T47D (cell line): ENCODE measurements around the gene ICAM5.
"Not testable (repeated sequence)": the region's sequence is repeated elsewhere in the genome, so short reads cannot be mapped to it uniquely, and the experiment has no call there.

ENCODE experiments used
- DNase-seq, 2 experiments: peaks; one replicate each; pipeline versions ENCODE4 v3.0.0 to v3.0.0-alpha.2; 2011 to 2012; ENCODE audit warnings: low read depth in 1 of 2, low spot score in 1 of 2
- JUND ChIP-seq: IDR thresholded peaks from 2 replicates; pipeline ENCODE4 v1.6.1; 2012; ENCODE audit warnings: low read depth
- in situ Hi-C: cut with HindIII; loops from 2 replicates; pipeline ENCODE4 v1.10.0; 2016; ENCODE audit warnings: low sequenced_read_pairs, low pct_unique_long_range_greater_than_20kb

Gene ICAM5

DNA sequence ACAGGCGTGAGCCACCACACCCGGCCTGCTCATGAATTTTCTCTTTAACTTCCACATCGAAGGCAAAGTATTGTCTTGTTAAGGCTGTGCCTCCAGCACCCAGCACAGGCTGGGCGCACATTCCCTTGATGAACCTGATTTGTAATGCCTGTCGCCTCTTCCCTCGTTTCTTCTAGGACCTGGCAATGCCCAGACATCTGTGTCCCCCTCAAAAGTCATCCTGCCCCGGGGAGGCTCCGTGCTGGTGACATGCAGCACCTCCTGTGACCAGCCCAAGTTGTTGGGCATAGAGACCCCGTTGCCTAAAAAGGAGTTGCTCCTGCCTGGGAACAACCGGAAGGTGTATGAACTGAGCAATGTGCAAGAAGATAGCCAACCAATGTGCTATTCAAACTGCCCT lies 15.2 kb upstream of the ICAM5 start:
- no peak for DNase-seq
- TF ChIP-seq JUND = no peak
- in situ Hi-C loops = no loop called here

DNA sequence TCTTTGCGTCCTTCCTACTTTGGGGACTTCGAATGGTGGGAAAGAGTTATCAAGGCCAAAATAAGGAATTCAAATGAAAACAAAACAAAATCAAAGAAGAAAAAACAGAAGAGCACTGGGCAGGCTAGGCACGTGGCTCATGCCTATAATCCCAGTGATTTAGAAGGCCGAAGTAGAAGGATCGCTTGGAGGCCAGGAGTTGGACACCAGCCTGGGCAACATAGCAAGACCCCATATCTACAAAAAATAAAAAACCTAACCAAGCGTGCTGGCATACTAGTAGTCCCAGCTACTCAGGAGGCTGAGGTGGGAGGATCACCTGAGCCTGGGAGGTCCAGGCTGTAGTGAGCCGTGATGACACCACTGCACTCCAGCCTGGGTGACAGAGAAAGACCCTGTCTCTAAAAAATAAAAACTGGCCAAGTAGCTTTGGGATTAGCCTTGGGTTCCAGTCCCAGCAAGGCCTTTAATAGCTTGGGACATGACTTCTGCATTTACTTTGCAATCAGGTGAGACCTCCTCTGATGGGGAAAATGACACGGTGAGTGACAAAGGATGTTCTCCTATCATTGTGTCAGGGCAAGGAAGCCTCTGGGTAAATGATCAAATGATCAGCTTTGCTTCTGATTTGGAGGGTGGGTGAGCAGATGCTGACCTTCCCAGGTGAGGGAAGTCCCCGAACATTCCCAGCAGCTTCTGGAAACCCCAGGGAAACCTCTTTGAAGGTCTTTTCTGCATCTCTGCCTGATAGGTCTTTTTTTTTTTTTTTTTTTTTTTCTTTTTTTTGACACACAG lies 11.8 kb upstream of the ICAM5 start:
- no peak for TF ChIP-seq JUND
- no peak for DNase-seq
- in situ Hi-C loops = no loop called here

DNA sequence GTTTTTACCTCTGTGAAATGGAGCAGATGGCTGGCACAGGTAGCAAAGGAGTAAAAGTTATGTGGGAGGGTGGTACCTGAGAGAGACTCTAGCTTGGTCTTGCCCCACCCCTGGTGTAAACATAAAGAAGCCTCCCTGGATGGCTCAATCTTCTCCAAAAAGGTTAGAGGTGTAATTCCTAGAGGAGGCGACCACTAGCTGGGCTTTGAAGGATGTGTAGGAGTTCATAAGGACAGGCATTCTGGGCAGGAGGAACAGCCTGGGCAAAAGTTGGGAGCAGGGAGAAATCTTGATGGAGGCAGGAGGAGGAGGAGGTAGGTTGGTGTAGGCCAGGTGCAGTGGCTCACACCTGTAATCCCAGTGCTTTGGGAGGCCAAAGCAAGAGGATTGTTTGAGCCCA lies 10.8 kb upstream of the ICAM5 start:
- in situ Hi-C loops = no loop called here
- no peak for TF ChIP-seq JUND
- no peak for DNase-seq

DNA sequence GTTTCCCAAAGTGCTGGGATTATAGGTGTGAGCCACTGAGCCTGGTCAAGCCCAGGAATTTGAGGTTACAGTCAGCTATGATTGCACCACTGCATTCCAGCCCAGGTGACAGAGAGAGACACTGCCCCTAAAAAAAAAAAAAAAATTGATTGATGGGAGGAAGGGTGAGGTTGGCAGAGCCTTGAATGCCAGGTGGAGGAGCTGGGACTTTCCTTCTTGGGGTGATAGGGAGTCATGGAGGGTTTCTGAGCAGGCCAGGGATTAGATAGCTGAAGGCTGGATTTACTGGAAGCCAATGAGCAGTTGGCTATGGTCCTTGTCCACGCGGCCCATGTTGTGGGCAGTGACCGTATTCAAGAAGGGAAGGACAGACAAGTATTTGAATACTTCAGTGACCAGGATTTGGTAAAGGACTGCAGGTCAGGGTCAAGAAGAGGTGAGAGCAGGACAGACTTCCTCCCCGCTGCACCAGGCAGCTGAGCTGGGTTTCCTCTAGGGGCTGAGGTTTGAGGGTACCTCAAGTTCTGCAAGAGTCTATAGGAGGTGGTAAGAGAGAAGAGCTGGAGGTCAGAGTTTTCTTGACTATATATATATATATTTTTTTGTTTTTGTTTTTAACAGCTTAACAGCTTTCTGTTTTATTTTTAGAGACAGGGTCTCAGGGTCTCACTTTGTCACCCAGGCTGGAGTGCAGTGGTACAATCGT lies 9.9 kb upstream of the ICAM5 start:
- DNase-seq = no peak
- TF ChIP-seq JUND = no peak
- in situ Hi-C loops = no loop called here

DNA sequence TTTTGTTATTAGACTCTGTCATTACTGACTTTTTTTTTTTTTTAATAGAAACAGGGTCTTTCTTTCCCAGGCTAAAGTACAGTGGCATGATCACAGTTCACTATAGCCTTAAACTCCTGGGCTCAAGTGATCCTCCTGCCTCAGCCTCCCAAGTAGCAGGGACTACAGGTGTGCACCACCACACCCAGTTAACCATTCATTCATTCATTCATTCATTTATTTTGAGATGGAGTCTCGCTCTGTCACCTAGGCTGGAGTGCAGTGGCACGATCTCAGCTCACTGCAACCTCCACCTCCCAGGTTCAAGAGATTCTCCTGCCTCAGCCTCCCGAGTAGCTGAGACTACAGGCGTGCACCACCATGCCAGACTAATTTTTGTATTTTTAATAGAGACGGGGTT lies 7.7 kb upstream of the ICAM5 start:
- DNase-seq, in situ Hi-C loops: not testable (repeated sequence)

DNA sequence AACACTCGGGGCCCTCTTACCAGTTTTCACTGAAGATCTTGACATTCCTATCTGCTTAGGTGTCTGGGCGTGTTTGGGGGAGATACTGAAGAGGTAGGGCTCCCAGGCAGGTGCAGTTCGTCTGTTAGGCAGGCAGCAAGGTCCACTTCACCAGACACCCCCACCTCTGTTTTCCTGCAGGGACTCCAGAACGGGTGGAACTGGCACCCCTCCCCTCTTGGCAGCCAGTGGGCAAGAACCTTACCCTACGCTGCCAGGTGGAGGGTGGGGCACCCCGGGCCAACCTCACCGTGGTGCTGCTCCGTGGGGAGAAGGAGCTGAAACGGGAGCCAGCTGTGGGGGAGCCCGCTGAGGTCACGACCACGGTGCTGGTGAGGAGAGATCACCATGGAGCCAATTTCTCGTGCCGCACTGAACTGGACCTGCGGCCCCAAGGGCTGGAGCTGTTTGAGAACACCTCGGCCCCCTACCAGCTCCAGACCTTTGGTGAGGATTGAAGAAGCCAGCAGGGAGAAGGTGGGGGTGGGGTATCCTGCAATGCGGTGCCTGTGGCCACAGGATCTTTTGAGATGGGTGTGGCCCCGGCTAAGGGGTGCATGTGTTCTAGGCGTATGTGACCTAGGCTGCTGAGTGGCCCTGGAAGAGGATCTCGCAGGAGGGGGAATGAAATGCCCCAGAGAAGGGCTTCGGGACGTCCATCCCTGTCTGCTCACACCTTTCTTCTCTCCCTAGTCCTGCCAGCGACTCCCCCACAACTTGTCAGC lies 6.3 kb upstream of the ICAM5 start:
- no peak for TF ChIP-seq JUND
- no peak for DNase-seq
- in situ Hi-C loops = no loop called here

DNA sequence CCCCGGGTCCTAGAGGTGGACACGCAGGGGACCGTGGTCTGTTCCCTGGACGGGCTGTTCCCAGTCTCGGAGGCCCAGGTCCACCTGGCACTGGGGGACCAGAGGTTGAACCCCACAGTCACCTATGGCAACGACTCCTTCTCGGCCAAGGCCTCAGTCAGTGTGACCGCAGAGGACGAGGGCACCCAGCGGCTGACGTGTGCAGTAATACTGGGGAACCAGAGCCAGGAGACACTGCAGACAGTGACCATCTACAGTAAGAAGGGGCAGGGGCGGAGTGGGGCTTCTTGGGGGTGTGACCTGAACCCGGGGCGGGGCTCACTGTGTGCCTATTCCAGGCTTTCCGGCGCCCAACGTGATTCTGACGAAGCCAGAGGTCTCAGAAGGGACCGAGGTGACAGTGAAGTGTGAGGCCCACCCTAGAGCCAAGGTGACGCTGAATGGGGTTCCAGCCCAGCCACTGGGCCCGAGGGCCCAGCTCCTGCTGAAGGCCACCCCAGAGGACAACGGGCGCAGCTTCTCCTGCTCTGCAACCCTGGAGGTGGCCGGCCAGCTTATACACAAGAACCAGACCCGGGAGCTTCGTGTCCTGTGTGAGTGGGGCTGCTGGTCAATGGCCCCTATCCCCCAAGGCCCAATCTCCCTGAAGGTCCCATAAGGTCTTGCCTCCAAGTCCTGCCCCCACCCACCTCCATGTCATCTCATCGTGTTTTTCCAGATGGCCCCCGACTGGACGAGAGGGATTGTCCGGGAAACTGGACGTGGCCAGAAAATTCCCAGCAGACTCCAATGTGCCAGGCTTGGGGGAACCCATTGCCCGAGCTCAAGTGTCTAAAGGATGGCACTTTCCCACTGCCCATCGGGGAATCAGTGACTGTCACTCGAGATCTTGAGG lies 5.4 kb upstream of the ICAM5 start:
- TF ChIP-seq JUND = no peak
- in situ Hi-C loops = no loop called here
- no peak for DNase-seq

DNA sequence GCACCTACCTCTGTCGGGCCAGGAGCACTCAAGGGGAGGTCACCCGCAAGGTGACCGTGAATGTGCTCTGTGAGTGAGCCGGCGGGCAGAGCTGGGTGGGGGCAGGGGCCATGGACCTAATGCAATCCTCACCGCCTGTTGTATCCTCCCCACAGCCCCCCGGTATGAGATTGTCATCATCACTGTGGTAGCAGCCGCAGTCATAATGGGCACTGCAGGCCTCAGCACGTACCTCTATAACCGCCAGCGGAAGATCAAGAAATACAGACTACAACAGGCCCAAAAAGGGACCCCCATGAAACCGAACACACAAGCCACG lies 4.8 kb upstream of the ICAM5 start:
- DNase-seq = no peak
- in situ Hi-C loops = no loop called here
- no peak for TF ChIP-seq JUND

DNA sequence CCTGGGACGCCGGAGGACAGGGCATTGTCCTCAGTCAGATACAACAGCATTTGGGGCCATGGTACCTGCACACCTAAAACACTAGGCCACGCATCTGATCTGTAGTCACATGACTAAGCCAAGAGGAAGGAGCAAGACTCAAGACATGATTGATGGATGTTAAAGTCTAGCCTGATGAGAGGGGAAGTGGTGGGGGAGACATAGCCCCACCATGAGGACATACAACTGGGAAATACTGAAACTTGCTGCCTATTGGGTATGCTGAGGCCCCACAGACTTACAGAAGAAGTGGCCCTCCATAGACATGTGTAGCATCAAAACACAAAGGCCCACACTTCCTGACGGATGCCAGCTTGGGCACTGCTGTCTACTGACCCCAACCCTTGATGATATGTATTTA lies 4.4 kb upstream of the ICAM5 start:
- DNase-seq = no peak
- in situ Hi-C loops = no loop called here

DNA sequence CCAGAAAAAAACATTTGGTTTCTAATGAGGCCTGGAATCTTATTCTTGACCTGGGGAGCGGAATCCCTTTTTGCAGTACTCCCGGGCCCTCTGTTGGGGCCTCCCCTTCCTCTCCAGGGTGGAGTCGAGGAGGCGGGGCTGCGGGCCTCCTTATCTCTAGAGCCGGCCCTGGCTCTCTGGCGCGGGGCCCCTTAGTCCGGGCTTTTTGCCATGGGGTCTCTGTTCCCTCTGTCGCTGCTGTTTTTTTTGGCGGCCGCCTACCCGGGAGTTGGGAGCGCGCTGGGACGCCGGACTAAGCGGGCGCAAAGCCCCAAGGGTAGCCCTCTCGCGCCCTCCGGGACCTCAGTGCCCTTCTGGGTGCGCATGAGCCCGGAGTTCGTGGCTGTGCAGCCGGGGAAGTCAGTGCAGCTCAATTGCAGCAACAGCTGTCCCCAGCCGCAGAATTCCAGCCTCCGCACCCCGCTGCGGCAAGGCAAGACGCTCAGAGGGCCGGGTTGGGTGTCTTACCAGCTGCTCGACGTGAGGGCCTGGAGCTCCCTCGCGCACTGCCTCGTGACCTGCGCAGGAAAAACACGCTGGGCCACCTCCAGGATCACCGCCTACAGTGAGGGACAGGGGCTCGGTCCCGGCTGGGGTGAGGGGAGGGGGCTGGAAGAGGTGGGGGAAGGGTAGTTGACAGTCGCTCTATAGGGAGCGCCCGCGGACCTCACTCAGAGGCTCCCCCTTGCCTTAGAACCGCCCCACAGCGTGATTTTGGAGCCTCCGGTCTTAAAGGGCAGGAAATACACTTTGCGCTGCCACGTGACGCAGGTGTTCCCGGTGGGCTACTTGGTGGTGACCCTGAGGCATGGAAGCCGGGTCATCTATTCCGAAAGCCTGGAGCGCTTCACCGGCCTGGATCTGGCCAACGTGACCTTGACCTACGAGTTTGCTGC lies 2.7 kb upstream of the ICAM5 start, which contains the start of gene ICAM4:
TSS of gene ICAM4 (plus strand) at position 153 of the 935 bp plus-strand sequence. CDS start at position 211, 58 bp downstream.
- TF ChIP-seq JUND = no peak
- in situ Hi-C loops = no loop called here
- DNase-seq = no peak

More for the DNA sequence above, 4.4 kb upstream of the ICAM5 start:
- no peak for TF ChIP-seq JUND

DNA sequence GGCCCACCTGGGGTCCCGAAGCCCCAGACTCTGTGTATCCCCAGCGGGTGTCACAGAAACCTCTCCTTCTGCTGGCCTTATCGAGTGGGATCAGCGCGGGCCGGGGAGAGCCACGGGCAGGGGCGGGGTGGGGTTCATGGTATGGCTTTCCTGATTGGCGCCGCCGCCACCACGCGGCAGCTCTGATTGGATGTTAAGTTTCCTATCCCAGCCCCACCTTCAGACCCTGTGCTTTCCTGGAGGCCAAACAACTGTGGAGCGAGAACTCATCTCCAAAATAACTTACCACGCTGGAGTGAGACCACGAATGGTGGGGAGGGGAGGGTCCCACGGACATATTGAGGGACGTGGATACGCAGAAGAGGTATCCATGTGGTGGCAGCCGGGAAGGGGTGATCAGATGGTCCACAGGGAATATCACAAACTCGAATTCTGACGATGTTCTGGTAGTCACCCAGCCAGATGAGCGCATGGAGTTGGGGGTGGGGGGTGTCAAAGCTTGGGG lies 1.0 kb upstream of the ICAM5 start:
- in situ Hi-C loops = no loop called here
- no peak for TF ChIP-seq JUND
- no peak for DNase-seq
